Loucy (cell line): ENCODE results near the gene CSF1R.

ENCODE experiments used
- EZH2phosphoT487 ChIP-seq: fragments of 200-600 bp; IDR thresholded peaks from 2 replicates; pipeline ENCODE4 v1.6.1; 2018; ENCODE audit warnings: antibody characterized with exemption, mild to moderate bottlenecking, moderate library complexity, borderline replicate concordance
- TF ChIP-seq, protein P1 (sequence below): fragments of 200-600 bp; sonication (generic); conservative IDR thresholded peaks from 2 replicates; pipeline ENCODE4 v1.5.1; 2014; ENCODE audit warnings: mild to moderate bottlenecking, antibody characterized with exemption, low read length

DNA sequence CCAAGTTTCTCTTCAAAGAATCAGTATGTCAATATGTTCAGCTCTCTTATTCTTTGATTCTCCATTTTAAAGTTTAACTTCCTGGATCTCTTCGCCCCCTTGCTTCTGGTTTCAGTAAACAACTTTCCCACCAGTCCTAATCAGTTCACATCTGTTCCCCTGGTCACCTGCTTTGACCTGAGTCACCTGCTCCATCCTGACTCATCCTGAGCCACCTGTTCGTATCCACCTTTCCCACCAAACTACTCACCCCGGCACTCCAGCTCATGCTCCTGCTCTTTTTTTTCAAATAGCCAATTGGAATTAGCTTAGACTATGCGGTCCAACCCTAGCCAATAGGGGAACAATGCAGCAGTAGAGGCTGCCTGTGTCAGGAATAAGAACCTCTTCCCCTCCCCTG lies 23.6 kb upstream of the CSF1R start:
- TF ChIP-seq, protein P1, sequence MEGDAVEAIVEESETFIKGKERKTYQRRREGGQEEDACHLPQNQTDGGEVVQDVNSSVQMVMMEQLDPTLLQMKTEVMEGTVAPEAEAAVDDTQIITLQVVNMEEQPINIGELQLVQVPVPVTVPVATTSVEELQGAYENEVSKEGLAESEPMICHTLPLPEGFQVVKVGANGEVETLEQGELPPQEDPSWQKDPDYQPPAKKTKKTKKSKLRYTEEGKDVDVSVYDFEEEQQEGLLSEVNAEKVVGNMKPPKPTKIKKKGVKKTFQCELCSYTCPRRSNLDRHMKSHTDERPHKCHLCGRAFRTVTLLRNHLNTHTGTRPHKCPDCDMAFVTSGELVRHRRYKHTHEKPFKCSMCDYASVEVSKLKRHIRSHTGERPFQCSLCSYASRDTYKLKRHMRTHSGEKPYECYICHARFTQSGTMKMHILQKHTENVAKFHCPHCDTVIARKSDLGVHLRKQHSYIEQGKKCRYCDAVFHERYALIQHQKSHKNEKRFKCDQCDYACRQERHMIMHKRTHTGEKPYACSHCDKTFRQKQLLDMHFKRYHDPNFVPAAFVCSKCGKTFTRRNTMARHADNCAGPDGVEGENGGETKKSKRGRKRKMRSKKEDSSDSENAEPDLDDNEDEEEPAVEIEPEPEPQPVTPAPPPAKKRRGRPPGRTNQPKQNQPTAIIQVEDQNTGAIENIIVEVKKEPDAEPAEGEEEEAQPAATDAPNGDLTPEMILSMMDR = no peak
- TF ChIP-seq EZH2phosphoT487 = no peak
